Embryonic facial prominence (tissue), 1 donor: ENCODE data around the gene C11orf68.

Source experiments
- DNase-seq: peaks from one replicate; pipeline ENCODE4 v3.0.0-alpha.2; 2016; ENCODE audit errors: extremely low spot score

The C11orf68 gene

DNA sequence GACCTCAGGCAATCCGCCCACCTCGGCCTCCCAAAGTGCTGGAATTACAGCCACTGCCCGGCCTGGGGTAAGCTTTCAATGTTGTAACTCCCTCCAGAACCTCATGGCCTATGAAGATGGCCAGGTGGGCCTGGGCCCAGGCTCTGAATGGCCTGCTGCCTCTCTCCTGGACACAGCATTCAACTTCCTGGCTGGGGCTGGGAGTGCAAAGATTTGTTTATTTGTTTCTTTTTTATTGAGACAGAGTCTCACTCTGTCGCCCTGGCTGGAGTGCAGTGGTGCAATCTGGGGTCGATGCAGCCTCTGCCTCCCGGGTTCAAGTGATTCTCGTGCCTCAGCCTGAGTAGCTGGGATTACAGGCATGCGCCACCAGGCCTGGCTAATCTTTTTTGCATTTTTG is 25.9 kb upstream of the C11orf68 start:
- no peak for DNase-seq

DNA sequence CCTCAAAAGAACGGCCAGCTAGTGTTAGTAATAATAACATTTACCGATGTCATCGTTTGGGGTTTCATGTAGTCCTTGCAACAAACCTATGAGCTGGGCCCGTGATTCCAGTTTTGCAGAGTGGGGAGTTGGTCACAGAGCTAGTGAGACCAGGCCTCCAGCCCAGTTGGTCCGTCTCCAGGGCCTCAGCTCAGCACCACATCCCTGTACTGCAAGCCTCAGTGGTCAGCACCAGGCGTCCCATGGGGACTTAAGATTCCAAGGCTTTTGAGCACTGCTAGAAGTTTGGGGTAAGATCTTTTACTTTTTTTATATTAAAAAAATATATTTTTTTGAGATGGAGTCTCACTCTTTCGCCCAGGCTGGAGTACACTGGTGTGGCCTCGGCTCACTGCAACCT is 25.3 kb upstream of the C11orf68 start:
- no peak for DNase-seq

DNA sequence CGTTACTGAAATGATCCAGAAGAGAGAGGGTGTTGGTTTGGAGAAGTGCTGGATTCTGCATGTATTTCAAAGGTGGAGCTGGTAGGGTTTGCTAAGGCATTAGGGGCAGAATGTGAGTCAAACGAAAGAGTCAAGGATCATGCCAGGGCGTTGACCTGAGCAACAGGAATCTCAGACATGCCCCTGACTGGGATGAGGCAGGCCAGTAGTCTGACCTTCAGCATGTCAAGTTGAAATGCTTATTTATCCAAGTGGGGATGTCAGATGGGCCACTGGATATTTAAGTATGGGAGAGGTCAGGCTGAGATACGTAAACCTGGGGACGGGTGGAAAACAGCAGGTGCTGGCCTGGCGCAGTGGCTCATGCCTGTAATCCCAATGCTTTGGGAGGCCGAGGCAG is 23.7 kb upstream of the C11orf68 start:
- no peak for DNase-seq

DNA sequence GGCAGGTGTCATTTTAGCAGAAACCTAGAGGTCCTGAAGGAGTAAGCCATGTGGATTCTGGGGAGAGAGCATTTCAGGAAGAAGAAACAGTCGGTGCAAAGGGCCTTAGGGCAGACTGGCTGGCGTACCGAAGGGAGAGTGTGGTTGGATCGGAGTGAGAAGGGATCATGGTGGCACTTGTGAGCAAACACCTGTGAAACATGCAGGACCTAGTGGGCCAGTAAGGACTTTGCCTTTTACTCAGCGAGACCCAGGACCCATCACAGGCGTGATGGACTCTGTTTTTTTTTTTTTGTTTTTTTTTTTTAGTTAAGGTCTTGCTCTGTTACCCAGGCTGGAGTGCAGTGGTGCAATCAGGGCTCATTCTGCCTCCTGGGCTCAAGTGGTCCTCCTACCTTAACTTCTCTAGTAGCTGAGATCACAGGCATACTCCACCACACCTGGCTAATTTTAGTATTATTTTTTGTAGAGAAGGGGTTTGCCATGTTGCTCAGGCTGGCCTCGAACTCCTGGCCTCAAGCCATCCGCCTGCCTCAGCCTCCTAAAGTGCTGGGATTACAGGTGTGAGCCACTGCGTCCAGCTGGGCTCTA is 23.0 kb upstream of the C11orf68 start:
- DNase-seq = no peak

DNA sequence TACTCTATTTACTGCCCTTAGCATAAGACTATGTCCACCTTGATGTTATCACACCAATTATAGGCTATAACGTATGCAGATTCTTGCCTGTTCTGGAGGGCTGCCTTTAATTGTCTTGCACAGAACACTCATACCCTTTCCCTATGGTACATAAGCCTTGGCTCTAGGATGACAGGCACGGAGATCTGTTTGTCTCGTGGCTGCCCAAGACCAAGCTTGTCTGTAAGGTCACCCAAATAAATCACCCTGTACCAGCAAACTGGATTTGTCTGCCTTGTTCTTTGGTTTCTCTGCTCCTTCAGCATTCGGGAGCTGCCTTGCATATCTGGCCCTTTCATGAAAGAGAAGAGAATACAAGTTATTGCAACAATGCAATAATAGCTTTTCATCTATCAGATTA is 18.9 kb upstream of the C11orf68 start:
- no peak for DNase-seq

DNA sequence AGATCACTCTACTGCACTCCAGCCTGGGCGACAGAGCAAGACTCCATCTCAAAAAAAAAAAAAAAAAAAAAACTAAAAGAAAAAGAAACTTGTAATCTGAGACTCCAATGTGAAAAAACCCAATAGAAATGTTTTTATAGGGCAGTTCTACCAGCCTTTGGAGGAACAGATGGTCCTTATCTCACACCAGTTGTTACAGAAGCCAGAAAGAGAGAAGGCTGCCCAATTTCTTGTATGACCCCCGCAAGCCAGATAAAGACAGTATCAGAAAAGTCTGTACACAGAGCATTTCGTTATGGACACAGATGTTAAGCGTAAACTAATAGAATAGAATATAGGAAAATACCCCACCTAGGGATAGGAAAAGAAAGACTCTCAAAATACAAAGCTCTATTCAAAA is 15.2 kb upstream of the C11orf68 start:
- DNase-seq = no peak

DNA sequence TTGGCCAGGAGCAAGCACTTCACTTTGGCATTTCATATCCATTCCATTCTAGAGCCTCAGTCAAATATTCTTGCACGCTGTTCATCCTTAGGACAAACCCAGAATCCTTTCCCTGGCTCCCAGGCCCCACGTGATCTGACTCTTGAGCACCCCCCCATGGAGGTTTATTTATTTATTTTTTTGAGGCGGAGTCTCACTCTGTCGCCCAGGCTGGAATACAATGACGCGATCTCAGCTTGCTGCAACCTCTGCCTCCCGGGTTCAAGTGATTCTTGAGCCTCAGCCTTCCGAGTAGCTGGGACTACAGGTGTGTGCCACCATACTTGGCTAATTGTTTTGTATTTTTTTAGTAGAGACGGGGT is 13.7 kb upstream of the C11orf68 start:
- DNase-seq = no peak

DNA sequence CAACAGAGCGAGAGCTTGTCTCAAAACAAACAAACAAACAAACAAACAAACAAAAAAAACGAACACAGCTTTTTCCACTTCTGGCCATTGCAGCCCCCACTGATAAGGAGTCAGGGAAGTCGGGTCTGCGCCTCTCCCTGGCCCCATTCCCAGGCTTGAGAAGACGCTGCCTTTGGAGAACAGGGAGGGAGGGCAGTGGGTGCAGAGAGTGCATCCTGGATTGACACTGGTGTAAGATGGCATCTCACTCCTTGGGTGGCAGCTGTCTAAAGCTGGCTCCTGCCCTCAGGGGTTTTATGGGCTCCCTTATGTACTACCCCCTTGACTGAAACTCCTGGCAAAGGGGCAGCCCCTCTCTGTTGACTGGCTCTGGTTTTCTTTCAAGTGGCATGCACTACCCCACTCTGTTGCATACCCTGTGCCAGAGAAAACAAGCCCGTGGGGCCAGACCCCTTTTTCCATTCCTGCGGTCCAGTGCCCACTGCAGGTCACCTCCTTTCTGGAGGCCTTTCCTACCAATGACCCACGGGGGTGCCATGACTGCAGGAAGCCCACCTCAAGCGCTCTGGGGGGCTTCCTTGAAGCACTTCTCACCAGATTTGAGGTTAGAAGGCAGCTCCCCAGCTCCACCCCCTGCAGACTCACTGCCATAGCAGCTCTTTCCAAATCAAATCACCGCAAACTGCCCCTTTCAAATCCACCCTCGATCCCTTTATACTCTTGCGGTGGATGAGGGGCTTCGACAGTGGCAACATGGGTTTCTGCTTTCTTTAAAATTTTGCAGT is 13.1 kb upstream of the C11orf68 start:
- no peak for DNase-seq

DNA sequence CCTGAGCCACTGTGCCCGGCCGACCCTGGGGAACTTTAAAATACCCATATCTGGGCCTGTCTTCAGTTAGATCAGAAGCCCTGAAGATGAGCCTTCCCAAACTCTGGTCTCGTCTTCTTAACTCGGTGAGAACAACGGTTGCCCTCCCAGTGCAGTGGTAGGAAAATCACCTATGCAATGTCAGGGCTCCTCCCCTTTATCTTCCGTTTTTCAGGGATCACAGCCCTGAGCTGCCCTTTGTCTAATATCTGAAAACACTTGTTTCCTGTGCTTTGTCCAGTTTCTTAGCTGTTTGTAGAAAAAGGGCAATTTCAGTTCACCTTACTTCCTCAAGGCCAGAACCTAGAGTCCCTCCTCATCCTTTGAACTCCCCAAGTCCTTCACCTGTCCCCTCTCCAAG is 9.8 kb upstream of the C11orf68 start:
- no peak for DNase-seq

DNA sequence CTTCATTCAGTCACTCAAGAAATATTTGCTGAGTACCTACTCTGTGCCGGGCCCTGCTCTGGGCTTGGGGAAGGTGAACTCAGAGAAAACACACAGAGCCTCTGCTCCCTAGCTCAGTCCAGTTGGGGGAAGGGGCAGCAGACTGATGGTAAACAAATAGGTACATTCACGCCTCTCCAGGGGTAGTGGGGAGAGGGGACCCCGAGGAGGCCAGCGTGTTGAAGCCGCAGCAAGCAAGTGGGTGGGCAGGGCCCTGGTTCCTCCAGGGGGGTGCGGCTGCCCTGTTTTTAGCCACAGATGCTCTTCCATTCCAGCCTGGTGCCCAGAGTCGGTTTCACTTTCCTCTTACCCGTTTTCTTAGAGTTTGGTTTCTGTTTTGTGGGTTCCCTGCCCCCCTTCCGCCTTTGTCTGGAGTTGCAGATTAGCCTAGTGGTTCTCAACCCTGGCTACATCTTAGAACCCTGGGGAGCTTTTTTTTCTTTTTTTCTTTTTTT is 9.1 kb upstream of the C11orf68 start:
- DNase-seq = no peak

DNA sequence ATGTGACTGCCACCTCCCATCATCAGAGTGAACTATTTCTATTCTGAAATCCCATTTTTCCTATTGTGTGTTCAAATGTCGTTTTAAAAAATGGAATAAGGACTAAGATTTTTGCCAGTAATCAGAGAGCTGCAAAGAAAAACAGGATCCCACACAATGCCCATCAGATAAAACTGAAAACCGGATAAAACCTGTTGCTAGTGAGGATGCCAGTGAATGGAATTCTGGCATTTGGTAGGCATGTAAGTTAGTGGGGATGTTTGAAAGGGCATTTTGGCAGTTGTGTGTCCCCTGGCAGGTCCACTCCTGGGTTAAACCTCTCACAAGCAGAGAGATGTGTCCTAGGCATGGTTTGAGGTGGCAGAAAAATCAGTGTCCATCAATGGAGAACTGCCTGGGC is 6.5 kb upstream of the C11orf68 start:
- DNase-seq = no peak

DNA sequence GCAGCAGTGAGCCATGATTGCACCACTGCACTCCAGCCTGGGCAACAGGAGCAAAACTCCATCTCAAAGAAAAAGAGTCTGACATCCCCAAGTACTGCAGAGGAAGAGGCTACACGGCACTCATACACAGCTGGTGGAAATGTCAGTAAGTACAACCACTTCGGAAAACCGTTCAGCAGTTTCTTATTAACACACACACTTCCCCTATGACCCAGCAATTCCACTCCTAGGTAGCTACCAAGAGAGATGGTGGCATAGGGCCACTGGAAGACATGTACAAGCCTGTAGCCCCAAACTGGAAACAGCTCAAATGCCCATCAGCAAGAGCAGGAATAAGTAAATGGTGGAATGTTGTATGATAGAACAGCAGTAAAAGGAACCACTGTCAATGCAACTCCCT is 3.7 kb upstream of the C11orf68 start:
- no peak for DNase-seq

DNA sequence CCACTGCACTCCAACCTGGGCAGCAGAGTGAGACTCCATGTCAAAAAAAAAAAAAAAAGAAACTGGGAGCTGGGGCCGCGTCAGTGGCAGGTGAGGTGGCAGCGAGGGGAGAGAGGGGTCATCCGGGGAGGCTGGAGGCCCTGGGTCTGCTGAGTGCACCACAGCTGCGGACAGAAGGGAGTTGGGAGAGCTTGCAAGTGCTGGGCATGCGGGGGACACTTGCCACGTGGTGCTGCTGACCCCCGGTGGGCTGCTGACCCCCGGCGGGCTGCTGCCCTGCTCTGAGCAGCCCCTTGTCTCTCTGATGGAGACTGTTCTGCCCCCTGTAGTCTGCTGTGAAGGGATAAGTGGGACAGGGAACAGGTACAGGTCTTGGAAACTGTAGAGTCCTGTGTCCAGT is 3.0 kb upstream of the C11orf68 start:
- no peak for DNase-seq

DNA sequence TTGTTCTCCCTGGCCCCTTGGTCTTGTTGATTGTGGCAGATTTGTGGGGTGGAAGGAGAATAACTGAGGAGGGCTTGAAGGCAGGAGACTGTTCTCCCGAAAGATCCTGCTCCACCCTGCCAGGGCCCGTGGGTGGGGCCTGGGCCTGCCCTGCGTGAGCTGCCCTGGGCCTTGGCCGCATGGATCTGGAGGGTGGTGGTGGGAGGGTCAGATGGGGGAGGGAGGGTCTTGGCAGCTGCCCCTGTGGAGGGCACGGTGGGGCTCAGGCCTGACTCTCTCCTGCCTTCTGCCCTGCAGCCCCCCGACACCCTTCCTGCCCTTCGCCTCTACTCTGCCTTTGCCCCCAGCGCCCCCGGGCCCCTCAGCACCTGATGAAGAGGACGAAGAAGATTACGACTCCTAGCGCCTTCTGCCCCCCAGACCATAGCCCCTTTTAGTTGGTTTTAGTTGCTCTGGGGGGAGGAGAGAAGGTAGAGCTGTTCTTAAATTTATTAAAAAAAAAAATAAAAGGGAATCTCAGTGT is 2.2 kb upstream of the C11orf68 start:
- no peak for DNase-seq

DNA sequence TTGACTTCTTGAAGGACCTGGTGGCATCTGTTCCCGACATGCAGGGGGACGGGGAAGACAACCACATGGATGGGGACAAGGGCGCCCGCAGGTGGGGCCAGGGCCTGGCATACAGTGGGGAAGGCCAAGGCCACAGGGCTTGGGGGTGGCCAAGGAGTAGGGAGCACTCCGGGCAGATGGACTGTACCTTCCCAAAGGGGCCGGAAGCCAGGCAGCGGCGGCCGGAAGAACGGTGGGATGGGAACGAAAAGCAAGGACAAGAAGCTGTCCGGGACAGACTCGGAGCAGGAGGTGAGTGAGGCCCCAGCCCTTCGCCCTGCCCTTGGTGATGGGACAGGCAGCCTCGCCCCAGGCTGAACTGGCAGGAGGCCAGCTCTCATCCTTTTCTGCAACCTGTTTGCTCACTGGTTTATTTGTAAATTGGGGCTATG is 1.5 kb upstream of the C11orf68 start:
- no peak for DNase-seq

DNA sequence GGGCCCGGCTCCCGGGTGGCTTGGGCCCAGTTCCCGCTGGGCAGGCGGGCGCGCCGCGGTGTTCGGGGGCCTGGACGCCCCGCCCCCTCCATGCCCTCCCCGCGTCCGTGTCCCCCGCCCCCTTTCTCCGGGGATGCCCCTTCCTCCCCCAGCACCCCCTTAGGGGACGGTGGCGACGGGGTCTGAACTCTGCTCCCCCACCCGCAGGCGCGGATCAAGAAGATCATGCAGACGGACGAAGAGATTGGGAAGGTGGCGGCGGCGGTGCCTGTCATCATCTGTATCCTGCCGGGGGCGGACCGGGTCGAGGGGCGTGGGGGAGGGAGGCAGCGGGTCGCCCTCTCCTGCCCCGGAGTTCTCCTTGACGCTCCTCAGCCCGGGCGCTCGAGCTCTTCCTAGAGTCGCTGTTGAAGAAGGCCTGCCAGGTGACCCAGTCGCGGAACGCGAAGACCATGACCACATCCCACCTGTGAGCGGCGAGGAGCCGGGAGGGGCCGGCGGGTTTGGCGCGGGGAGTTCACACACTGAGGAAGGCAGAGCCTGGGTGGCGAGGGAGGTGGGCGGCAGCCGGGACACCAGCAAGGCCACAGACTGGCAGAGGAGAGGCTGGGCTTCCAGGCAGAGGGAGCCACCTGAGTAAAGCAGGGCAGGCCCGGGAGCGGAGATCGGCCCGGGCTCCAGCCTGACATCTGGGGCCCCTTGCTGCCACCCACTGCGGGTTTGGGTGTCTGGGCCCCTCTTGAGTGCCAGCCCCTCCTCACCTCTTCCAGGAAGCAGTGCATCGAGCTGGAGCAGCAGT is 910 bp upstream of the C11orf68 start:
- DNase-seq = no peak

DNA sequence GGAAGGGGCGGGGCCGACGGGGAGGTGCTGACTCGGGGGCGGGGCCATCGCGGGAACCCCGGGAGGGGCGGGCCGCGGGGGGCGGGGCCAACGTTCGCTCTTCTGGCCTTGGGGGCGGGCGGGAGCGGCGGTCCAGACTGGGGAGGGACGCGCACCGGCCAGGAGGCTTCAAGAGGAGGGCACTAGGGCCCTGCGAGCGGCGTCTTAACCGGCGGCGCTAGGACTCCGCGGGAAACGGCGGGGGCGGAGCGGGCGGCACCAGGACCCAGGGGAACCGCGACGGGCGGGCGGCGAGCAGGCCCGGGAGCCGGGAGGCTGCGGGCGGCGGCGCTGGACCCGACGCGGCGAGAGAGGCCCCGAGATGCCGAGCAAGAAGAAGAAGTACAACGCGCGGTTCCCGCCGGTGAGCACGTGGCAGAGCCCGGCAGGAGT is 295 bp upstream of the C11orf68 start, which contains the start of gene DRAP1:
DRAP1 (plus strand) TSS at position 286 of the 432 bp plus-strand sequence; CDS start at position 362, 76 bp downstream.
- DNase-seq = peak; percentile 99

DNA sequence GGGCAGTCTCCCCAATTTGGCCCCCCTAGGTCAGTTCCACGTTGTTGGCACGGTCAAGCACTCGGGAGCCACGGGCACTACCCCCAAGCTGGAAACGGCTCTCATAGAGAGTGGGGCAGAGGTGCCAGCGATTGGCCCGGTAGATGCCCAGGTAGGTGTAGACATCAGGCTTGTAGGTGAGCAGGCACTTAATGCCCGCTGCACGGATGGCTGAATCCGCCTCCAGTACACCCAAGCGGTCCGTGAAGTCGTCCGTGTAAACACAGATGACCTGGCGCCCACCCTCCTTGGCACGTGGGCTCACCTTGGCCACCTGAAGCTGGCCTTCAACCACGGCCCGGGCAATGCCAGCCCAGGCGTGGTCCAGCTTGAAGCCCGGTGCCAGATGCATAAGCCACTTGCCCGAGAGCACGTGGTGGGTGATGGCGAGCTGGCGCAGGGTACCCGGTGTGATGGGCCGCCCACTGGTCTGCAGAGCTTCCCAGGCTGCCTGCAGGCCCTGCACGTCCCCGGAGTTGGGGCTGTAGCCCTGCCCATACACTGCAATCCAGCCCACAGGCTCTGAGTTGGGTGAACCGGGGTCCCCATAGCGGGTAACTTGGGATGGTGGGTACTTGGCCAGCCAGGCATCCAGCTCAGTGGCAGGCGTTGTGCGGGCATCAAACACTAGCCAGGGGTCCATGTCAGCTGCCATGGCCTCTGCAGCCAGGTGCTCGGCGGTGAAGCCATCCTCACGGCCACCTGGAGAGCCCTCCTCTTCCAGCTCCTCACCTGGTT is 1.2 kb downstream of the C11orf68 start:
- DNase-seq = no peak

DNA sequence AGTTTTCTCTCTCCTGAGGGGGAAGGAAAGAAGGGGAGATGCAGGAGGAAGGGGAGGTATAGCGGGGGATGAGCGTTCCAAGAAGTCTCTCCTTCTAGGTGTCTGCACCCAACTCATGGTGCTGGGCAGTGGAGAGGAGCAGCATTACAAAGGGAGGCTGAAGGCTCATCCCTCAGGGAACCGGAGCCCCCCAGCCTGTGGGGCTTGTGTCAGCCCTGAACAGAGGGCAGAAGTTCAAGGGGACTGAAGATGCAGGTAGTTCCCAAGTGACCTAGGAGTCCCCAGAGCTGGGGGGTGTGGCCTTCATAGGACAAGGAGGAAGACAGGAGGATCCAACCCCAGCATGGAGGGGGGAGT is 1.8 kb downstream of the C11orf68 start:
- no peak for DNase-seq

DNA sequence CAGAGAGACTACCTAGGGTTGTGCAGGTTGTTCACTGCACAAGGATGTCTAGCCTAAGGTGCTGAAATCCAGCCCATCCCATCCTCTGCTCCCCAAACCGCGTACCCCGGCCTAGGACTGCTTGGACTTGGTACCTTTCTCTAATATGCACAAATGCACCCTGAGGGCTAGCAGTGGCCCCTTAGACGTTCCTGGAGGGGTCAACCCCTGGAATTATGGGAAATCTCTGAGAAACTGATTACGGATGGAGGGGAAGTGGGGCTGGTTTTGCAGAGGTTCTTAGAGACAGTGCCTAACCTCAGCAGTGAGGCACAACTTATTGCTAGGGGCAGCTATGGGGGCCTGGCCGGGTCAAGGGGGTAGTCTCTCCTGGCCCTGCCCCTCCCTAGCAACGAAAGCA is 2.5 kb downstream of the C11orf68 start:
- DNase-seq = no peak

DNA sequence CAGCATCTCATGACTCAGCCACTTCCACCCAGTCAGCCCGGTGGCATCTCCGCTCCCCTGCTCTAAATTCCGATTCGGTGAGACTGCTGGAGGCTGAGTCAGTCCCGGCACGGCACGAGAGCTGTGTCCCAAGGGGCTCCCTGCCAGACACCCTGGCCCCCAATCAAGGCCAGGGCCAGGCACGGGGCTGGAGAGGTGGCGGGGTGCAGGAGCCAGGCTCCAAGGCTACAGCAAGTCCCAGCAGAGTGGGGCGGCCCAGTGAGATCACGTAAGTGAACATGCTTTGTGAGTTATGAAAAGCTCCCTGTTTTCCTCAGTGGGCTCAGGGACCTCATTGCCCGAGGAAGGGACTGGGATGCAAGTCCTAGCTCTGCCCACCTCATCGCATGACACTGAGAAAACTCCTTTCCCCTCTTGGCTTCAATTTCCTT is 3.0 kb downstream of the C11orf68 start:
- DNase-seq = no peak
